HCT116 (cell line): ENCODE results near the gene KLHL10. TPM values are rescaled to one million over a fixed set of nuclear protein-coding genes. Genes with fewer than 3 reads are reported as not detected.

Experiments used
- ATAC-seq: fragments of 200-7000 bp; cut with Tn5 transposase; 2 replicates; pipeline ENCODE4 v1.9.1; 2020; ENCODE audit warnings: mild to moderate bottlenecking, moderate library complexity
- BruUV-seq: library from RNA; stranded (reverse); fragments of 400-500 nt; replicated peaks from 2 replicates; lab custom pipeline; 2021; lab: Mats Ljungman, UMichigan
- CTCF ChIA-PET: fragments of 300-600 bp; sonication (Branson Sonifier 250); formaldehyde crosslinking; loops from one replicate; lab custom pipeline; 2021; ENCODE audit warnings: antibody characterized with exemption; lab: Charles Lee
- POLR2A ChIA-PET: fragments of 300-600, 350-600 bp; sonication (Branson Sonifier 250); formaldehyde crosslinking; loops from one replicate; lab custom pipeline; 2021; ENCODE audit warnings: antibody characterized with exemption; lab: Charles Lee
- RAD21 ChIA-PET, 2 experiments: fragments of 300-600 bp; sonication (Branson Sonifier 250); formaldehyde crosslinking; loops; one replicate each; lab custom pipeline; 2023; ENCODE audit warnings: low total read pairs in 2 of 2; ENCODE audit not compliant: uncharacterized antibody in 2 of 2, unreplicated experiment in 2 of 2, low non-redundant PET in 1 of 2; lab: Charles Lee
- DNase-seq: peaks from one replicate; pipeline ENCODE4 v3.0.0-alpha.2; 2010; ENCODE audit warnings: low read depth, low spot score
- H2AFZ ChIP-seq: fragments of 200-600 bp; shearing (Covaris generic), sonication (generic); 2 replicates; pipeline ENCODE4 v1.6.1; 2017; ENCODE audit warnings: low read depth, mixed run types, mixed read lengths, antibody characterized with exemption, low read length; ENCODE audit not compliant: poor library complexity, severe bottlenecking
- H3K27ac ChIP-seq: 2 replicates; pipeline ENCODE4 v1.5.1; 2012; ENCODE audit warnings: low read depth, low read length
- H3K27me3 ChIP-seq: fragments of 200-600 bp; sonication (generic); 2 replicates; pipeline ENCODE4 v1.6.1; 2016; ENCODE audit warnings: mixed run types, low read length, mixed read lengths; ENCODE audit not compliant: insufficient read depth
- H3K36me3 ChIP-seq, 2 experiments: fragments of 200-500 bp in 1 of 2; fragments of 200-600 bp in 1 of 2; sonication (Bioruptor generic) in 1 of 2; sonication (generic) in 1 of 2; 2 replicates each; pipeline versions ENCODE4 v1.5.1 to v1.6.1; 2014 to 2016; ENCODE audit warnings: low read length in 2 of 2, inconsistent platforms in 1 of 2, mixed read lengths in 1 of 2, mixed run types in 1 of 2; ENCODE audit not compliant: insufficient read depth in 2 of 2, control insufficient read depth in 1 of 2
- H3K4me1 ChIP-seq, 2 experiments: fragments of 200-600 bp in 1 of 2; sonication (generic) in 1 of 2; 2 replicates each; pipeline versions ENCODE4 v1.5.1 to v1.6.1; 2012 to 2017; ENCODE audit warnings: low read length in 2 of 2, inconsistent platforms in 1 of 2, mild to moderate bottlenecking in 1 of 2, mixed read lengths in 1 of 2, mixed run types in 1 of 2, moderate library complexity in 1 of 2; ENCODE audit not compliant: insufficient read depth in 2 of 2, control insufficient read depth in 1 of 2
- H3K4me2 ChIP-seq: fragments of 200-600 bp; sonication (generic); 2 replicates; pipeline ENCODE4 v1.6.1; 2017; ENCODE audit warnings: mixed run types, low read length, mixed read lengths
- H3K4me3 ChIP-seq, 2 experiments: fragments of 200-600 bp in 1 of 2; sonication (generic) in 1 of 2; replicated peaks in 1 of 2; 2 replicates each; pipeline ENCODE4 v1.5.1; 2011 to 2016; ENCODE audit warnings: low read length in 2 of 2, control low read depth in 1 of 2, low read depth in 1 of 2, mild to moderate bottlenecking in 1 of 2, mixed read lengths in 1 of 2, mixed run types in 1 of 2
- H3K79me2 ChIP-seq: fragments of 200-600 bp; sonication (generic); 2 replicates; pipeline ENCODE4 v1.6.1; 2017; ENCODE audit warnings: mild to moderate bottlenecking, mixed run types, low read length, moderate library complexity, mixed read lengths; ENCODE audit not compliant: insufficient read depth
- H3K9ac ChIP-seq: fragments of 200-600 bp; sonication (generic); 2 replicates; pipeline ENCODE4 v1.6.1; 2016; ENCODE audit warnings: low read length, mixed read lengths
- H3K9me2 ChIP-seq: fragments of 200-600 bp; sonication (generic), shearing (Covaris generic); 2 replicates; pipeline ENCODE4 v1.6.1; 2017; ENCODE audit warnings: mixed run types, mild to moderate bottlenecking, moderate library complexity; ENCODE audit not compliant: insufficient read depth
- H3K9me3 ChIP-seq, 2 experiments: fragments of 200-500 bp in 1 of 2; fragments of 200-600 bp in 1 of 2; sonication (Bioruptor generic) in 1 of 2; sonication (generic) in 1 of 2; 2 replicates each; pipeline ENCODE4 v1.6.1; 2014 to 2017; ENCODE audit warnings: low read length in 2 of 2, mixed read lengths in 2 of 2, inconsistent platforms in 1 of 2, low read depth in 1 of 2, mild to moderate bottlenecking in 1 of 2, mixed run types in 1 of 2, moderate library complexity in 1 of 2; ENCODE audit not compliant: control insufficient read depth in 1 of 2, insufficient read depth in 1 of 2
- H4K20me1 ChIP-seq: fragments of 200-600 bp; sonication (generic), shearing (Covaris generic); 2 replicates; pipeline ENCODE4 v1.6.1; 2017; ENCODE audit warnings: mixed run types, mild to moderate bottlenecking, moderate library complexity; ENCODE audit not compliant: insufficient read depth
- CBX3 ChIP-seq: IDR thresholded peaks from 2 replicates; pipeline ENCODE4 v1.6.1; 2012; ENCODE audit warnings: low read depth
- CEBPB ChIP-seq: IDR thresholded peaks from 2 replicates; pipeline ENCODE4 v1.6.1; 2012; ENCODE audit warnings: low read depth
- EGR1 ChIP-seq: IDR thresholded peaks from 2 replicates; pipeline ENCODE4 v1.6.1; 2012; ENCODE audit warnings: low read depth
- ELF1 ChIP-seq: IDR thresholded peaks from 2 replicates; pipeline ENCODE4 v1.6.1; 2012; ENCODE audit warnings: low read depth, borderline replicate concordance
- EZH2 ChIP-seq: fragments of 200-600 bp; sonication (generic); IDR thresholded peaks from 2 replicates; pipeline ENCODE4 v1.6.1; 2017; ENCODE audit warnings: antibody characterized with exemption, mixed run types
- FOSL1 ChIP-seq: IDR thresholded peaks from 2 replicates; pipeline ENCODE4 v1.6.1; 2012; ENCODE audit warnings: low read depth
- JUND ChIP-seq: IDR thresholded peaks from 2 replicates; pipeline ENCODE4 v1.6.1; 2012
- POLR2AphosphoS5 ChIP-seq: IDR thresholded peaks from 2 replicates; pipeline ENCODE4 v1.6.1; 2011; ENCODE audit warnings: mild to moderate bottlenecking, low read depth, low read length, moderate library complexity
- RAD21 ChIP-seq: IDR thresholded peaks from 2 replicates; pipeline ENCODE4 v1.6.1; 2012; ENCODE audit warnings: low read depth, mild to moderate bottlenecking
- REST ChIP-seq: IDR thresholded peaks from 2 replicates; pipeline ENCODE4 v1.6.1; 2012; ENCODE audit warnings: low read depth
- SIN3A ChIP-seq: IDR thresholded peaks from 2 replicates; pipeline ENCODE4 v1.6.1; 2012; ENCODE audit warnings: low read depth
- SP1 ChIP-seq: IDR thresholded peaks from 2 replicates; pipeline ENCODE4 v1.6.1; 2012; ENCODE audit warnings: low read depth
- SRF ChIP-seq: IDR thresholded peaks from 2 replicates; pipeline ENCODE4 v1.6.1; 2012; ENCODE audit warnings: low read depth
- ZFX ChIP-seq: fragments of 450-650 bp; IDR thresholded peaks from 2 replicates; pipeline ENCODE4 v1.6.1; 2017
- intact Hi-C: fragments of 100-400 bp; cut with micrococcal nuclease; formaldehyde crosslinking; loops from 2 replicates; pipeline ENCODE4 v1.10.0; 2022
- total RNA-seq: library from RNA; stranded (reverse); gene quantifications from one replicate; pipeline ENCODE4 v1.2.1, GENCODE V29; 2021; ENCODE audit not compliant: unreplicated experiment
- TF ChIP-seq, protein P1 (sequence below): IDR thresholded peaks from 2 replicates; pipeline ENCODE4 v1.6.1; 2012

Gene KLHL10
- total RNA-seq, 1 experiment from 2014 or later = not detected

DNA sequence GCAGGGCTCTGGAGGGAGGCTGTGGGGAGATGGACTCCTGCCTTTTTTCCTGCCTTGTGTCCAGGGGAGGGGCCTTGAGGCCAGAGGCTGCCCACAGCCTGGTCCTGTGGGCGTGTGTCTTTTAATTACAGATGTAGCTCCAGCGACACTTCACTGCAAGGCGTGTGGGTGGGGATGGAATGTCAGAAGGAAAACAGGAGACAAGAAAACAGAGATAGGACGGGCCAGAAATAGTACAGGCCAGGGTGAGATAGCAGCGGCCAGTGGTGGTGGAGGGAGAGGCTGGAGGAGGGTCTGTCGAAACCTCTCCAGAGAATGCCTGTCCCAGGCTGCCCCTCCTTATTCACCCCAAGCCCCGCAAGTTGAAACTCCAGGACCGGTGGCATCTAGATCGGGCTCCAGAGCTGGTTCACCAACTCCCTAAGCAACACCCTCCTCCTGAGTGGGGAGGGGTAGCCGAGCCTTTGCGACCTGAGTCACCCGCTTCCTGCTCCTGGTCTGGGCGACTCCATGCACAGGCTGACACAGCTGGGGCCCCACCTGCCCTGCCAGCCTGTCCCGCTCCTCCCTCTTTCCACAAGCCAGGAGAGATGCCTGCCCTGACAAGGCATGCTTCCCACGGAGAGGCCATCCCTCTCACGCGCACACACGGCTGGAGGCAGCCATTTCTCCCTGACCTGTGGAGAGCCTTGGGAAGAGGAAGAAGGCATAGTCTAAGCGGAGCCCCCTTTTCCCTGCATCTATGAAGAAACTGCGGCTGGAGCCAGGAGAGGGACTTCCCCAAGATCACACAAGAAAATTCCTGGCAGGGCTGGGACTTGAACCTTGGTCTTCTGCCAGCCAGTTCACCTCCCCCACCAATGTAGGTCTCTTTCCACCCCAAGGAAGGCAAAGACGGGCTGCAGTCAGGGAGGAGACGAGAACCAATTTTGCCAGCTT, 44.5 kb upstream of the KLHL10 start:
- Histone ChIP-seq H3K4me2 (peak overlapping the region; percentile 90), H3K4me1 (peaks cover 40 to 56% of the 10 kb centered on the region in 2 experiments), H3K79me2 (no peaks in the 10 kb centered on the region), H3K36me3 (no peaks in the 10 kb centered on the region), H3K9me2 (no peaks in the 10 kb centered on the region), H3K27ac (peak overlapping the region; percentile 93), H3K27me3 (no peaks in the 10 kb centered on the region), H2AFZ (no peak overlapping the region), H4K20me1 (no peaks in the 10 kb centered on the region), H3K9me3 (no peaks in the 10 kb centered on the region), H3K9ac (peak overlapping the region; percentile 73), H3K4me3 (peak overlapping the region; percentile 41 to 56)
- TF ChIP-seq EZH2 (no peak), JUND (peak; percentile 68), POLR2AphosphoS5 (peak; percentile 70), SRF (no peak), RAD21 (peak; percentile 20; the same call in 1 of the 2 replicates), ELF1 (no peak), REST (no peak), CEBPB (no peak), EGR1 (peak; percentile 89), SP1 (peak; percentile 82), ZFX (0 out of 2 replicates have a peak, but pooled peaks have one; percentile 57), FOSL1 (no peak; the same call in 1 of the 2 replicates), SIN3A (no peak), CBX3 (peak; percentile 66; the same call in 1 of the 2 replicates)
- TF ChIP-seq, protein P1, sequence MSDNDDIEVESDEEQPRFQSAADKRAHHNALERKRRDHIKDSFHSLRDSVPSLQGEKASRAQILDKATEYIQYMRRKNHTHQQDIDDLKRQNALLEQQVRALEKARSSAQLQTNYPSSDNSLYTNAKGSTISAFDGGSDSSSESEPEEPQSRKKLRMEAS = peak; percentile 82
- ChIA-PET RAD21 (interaction anchor here in 1 of 2 experiments (0.9 kb wide), 1 partner anchor 20 kb away, joined by 4 read pairs; no protein-coding TSS in a partner anchor), CTCF (interaction anchor here (1.0 to 1.2 kb wide), 2 partner anchors 8 to 56 kb away, joined by 3 read pairs; no protein-coding TSS in a partner anchor), POLR2A (interaction anchor here (1.0 to 3.7 kb wide), 6 partner anchors 7 to 173 kb away, joined by 4 to 33 read pairs (median 7); partner anchors contain the start of genes CNP, EIF1 and JUP)
- peak; percentile 87 for ATAC-seq
- peak; percentile 79 for DNase-seq
- BruUV-seq = TSS peak; percentile 88
- intact Hi-C loops = no loop called here
